ENCODE data around the gene IL10RA.
A peak's percentile ranks its signal among the peaks of the same experiment; 100 is the strongest.
"Not testable (repeated sequence)": the region's sequence is repeated elsewhere in the genome, so short reads cannot be mapped to it uniquely, and the experiment has no call there.

The IL10RA gene

DNA sequence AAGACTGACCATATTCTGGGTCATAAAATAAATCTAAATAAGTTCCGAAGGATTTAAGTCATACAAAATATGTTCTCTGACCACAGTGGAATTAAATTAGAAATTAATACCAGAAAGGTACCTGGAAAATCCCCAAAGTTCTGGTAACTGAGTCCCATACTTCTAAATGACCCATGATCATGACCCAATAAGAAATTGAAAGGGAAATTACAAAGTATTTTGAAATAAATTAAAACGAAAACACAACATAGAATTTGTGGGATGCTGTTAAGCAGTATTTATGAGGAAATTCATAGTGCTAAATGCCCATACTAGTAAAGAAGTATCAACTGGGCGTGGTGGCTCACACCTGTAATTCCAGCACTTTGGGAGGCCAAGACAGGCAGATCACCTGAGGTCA is 23.4 kb upstream of the IL10RA start:
- no peak for DNase-seq

DNA sequence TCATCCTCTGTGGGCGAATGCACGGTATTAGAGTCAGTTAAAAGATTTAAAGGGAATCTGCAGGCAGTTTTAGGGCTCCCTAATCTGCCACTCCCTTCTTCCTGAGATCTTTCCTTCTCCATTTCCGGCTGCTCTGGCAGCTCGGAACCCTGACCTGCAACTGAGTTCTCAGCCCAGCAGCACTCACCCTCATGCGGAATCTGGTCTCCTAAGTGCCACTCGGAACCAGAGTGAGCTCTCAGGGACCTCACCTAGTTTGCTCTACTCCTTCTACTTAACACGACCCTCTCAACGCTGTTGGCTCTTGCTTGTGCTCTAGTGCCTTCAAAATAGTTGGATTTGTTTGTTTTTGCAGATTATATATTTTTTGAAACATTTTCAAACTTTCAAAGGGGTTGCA is 19.3 kb upstream of the IL10RA start:
- DNase-seq = no peak

DNA sequence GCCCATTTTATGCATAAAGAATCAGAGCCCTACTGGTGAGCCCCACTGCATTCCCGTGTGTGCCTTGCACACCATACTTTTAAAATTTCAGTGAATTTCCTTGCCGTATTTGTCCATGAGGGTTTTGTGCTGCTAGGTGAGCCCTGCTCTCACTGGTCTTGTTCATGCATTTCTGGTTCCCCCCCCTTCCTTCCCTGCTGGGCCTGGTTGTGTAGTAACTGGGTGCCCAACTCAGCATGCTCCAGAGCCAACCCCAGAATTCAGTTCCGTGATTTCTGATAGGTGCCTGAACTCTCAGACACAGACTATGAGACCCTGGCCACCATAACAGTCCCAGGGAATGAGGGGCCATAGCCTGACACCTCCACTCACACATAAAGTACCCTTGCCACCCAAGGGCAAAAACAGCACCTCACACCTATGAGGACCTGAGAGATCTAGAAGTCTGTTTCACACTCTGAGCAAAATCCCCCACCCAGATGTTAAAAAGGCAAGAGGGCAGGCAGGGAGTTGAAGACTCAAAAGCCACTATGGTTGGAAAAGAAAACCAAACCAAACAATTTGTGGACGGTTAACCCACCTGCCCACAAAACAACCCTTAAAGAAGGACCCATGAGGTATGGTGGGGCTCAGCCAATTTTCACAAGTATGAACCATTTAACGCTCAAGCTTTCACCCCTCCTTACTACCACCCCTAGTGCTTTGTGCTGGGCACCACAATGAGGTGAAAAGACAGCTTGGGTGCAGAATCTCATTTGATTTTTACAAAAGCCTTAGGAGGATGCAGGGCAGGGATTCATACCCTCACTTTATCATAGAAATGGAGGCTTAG is 16.8 kb upstream of the IL10RA start:
- DNase-seq = no peak

DNA sequence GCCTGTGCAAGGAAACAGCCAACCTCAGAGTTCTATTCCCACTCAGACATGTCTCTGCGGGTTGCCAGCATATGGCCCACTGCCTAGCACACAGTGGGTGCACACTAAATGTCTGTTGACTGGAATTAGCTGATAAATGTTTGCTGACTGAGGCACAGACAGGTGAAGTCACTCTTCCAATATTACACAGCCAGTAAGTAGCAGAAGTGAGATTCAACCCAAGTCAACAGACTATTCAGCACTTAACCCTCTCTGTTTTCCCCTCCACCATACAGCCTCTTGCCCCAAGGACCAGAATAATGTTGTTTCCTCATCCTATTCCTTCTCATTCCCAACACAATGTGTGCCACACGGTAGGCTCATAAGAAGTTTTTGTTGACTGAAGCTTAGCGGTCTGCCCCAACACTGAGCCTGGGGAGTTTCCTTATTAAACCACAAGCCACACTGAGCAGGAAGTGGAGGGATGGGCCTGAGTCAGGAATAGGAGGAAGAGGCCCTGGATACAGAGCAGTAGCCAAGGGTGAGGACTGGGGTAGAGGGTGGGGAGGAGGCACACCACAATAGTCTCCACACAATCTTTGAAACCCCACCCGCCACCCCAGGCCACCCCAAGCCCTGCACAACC is 15.7 kb upstream of the IL10RA start:
- DNase-seq = peak in 1 of 5 donors; percentile 52

DNA sequence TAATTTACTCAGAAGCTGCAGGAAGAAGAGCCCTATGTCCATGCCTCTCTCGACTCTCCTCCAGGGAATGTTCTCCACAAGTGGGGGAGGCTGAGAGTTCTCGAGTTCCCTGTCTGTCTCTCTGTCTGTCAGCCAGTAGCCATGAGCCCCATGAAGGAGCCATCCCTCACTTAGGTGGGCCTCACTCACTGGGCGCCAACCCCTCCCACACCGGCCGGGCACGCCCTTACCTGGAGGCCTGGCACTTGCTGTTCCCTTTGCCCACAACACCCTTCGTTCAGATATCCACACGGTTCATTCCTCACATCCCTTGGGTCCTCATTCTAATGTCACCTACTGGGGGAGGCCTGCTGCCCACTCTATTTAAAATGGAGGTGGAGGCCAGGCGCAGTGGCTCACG is 14.2 kb upstream of the IL10RA start:
- DNase-seq = no peak

DNA sequence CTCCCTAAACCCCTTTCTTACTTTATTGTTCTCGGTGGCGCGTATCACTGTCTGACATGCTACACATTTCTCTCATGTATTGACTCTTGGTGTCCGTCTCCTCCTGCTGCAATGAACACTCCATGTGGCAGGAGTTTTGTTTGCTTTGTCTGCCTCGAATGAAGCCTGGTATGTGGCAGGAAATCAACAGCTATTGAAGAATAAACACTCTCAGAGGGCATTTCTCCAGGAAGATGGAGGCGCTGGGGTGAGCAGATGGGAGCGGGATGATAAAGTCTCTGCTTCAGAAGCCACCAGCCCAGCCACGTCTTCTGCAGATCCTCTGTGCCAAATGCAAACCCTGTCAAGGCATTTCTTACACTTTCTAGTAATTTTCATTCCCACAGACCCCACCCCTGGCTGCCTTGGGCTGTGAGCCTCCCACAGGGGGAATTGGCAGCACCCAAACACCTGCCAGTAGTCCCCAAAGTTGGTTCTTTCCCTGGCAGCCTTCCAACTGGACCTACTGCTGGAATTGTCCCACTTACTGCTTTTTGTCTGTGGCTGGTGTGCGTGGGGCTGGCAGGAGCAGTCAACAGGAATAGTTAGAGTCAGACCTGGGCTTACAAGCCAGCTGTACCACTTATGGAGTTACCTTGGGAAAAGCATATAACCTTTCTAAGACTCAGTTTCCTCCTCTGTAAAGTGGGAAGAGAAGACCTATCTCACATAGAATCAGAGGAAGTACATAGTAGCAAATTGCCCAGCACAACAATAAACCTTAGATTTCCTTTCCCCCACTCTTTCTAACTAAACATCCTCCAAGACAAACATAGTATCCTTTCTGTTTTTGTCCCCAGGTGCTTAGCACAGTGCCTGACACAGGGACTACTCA is 13.3 kb upstream of the IL10RA start:
- no peak for DNase-seq

DNA sequence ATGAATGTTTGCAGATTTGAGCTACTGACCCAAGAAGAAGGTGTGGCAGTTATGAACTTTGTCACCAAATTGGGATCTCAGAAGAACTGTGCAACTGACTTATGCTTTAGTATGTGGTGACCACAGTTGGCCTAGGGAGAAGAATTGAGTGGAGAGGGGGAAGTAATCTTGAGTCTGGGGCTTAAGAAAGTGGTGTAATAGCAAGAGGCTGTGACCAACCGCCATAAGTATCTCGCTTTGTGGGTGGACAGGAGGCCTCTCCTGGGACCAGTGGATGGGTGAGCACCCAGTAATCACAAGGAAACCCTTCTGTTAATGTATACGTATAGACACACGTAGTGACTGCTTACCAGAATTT is 12.7 kb upstream of the IL10RA start:
- DNase-seq = no peak

DNA sequence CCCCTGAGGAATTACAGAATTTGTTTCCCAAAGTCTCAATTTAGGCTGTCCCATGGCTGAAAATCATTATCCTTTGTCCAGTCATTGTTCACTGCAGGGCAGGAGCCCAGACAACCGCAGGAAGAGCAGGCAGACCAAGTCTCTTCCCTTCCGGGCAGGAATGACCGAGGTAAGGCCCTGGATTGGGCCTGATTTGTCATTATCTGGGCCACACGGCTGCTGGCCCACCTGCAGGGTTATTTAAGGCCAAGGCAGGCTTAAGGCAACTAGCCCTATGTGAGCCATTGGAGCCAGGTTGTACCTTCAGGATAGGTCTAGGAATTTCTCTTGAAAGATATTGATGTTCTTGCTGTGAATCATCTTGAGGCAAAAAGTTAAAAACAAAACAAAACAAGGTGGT is 9.7 kb upstream of the IL10RA start:
- no peak for DNase-seq

DNA sequence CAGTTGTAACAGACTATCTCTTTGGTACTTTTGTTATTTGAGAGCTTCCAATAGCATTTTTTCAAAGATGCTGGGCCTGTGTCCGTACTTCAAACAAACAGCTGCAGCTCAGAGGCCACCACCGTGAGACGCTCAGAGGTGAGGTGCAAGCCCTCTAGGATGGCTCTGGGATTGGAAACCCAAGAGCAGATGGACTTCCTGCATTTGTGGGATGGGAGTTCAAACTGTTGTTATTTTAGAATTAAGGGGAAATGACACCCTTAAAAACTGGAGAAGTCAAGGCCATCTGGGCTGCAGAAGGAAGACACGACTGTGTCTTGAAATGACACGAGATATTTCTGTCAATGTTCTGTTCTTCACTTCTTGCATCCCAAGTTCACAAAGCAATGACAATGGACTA is 9.2 kb upstream of the IL10RA start:
- DNase-seq = no peak

DNA sequence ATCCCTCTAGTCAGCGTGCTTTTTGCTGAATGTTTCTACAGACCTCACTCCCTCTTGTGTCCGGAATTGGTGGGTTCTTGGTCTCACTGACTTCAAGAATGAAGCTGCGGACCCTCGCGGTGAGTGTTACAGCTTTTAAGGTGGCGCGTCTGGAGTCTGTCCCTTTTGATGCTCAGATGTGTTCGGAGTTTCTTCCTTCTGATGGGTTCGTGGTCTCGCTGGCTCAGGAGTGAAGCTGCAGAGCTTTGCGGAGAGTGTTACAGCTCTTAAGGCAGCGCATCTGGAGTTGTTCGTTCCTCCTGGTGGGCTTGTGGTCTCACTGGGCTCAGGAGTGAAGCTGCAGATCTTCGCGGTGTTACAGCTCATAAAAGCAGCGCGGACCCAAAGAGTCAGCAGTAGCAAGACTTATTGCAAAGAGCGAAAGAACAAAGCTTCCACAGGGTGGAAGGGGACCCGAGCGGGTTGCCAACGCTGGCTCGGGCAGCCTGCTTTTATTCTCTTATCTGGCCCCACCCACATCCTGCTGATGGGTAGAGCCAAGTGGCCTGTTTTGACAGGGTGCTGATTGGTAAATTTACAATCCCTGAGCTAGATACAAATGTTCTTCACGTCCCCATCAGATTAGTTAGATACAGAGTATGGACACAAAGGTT is 8.5 kb upstream of the IL10RA start:
- not testable (repeated sequence) for DNase-seq

DNA sequence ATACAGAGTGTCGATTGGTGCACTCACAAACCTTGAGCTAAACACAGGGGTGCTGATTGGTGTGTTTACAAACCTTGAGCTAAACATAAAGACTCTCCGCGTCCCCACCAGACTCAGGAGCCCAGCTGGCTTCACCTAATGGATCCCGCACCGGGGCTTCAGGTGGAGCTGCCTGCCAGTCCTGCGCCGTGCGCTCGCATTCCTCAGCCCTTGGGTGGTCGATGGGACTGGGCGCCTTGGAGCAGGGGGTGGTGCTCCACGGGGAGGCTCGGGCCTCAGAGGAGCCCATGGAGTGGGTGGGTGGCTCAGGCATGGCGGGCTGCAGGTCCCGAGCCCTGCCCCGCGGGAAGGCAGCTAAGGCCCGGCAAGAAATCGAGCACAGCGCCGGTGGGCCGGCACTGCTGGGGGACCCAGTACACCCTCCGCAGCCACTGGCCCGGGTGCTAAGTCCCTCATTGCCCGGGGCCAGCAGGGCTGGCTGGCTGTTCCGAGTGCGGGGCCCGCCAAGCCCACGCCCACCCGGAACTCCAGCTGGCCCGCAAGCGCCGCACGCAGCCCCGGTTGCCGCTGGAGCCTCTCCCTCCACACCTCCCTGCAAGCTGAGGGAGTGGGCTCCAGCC is 7.8 kb upstream of the IL10RA start:
- not testable (repeated sequence) for DNase-seq

DNA sequence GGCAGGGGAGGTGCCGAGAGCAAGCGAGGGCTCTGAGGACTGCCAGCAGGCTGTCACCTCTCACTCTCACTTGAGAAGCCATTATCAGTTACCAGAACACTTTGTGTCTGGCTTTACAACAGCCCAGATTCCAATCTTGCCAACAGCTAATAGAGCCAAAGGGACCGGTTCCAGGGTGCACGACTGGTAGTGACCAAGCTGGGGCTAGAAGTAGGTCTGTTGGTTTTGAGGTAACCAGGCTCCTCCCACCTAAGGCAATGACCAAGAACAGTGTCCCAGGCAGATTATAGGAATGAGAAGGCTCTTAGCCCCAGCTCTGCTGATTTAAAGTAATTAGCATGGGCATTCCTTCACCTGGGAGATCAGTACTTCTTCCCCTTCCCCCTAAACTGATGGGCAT is 7.2 kb upstream of the IL10RA start:
- no peak for DNase-seq

DNA sequence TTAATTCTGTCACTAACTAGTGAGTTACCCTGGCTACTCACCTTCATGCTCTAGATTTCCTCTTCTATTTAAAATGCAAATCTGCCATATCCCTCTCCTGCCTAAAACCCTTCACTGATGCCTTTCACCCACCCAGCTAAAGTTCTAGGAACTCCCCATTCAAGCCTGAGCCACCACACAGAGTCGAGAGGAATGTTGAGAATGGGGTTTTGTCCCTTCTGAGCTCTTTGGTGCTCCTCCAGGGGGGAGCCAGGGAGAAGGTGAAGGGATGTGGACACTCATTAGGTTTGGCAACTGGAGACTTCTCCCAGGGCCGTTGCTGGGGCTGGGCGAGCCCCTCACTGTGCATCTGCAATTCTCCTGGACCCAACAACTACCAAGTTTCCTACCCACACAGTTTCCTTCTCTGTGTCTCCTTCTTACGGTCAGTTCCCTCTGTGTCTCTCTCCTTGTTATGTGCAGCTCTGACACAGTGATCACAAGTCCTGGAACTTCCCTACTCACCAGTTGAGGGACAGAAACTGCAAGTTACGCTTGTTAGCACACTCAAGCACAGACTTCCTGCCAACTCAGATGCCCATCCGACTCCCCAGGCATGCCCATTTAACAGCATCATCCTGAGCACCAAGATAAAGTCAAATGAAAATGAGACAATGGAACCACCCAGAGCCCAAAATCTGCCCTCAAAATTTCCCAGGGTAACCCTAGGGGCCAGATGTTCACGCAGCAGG is 6.5 kb upstream of the IL10RA start:
- DNase-seq = peak in 1 of 5 donors; percentile 61

DNA sequence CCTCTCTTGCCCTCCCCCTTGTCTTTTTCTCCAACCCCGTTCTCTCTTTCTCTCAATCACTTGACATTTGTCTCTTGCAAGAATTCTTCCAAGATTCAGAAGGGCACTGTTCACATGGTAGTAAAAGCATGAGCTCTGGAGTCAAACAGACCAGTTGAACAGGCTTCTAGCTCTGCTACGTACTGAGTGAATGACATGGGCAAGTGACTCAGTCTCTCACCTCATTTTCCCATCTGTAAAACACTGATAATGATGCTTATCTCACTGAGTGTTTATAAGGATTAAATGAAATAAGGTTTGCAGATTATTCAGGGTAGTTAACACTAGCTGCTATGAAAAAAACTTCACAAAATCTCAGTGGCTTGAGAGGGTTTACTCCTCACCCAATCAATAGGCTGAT is 5.9 kb upstream of the IL10RA start:
- no peak for DNase-seq

DNA sequence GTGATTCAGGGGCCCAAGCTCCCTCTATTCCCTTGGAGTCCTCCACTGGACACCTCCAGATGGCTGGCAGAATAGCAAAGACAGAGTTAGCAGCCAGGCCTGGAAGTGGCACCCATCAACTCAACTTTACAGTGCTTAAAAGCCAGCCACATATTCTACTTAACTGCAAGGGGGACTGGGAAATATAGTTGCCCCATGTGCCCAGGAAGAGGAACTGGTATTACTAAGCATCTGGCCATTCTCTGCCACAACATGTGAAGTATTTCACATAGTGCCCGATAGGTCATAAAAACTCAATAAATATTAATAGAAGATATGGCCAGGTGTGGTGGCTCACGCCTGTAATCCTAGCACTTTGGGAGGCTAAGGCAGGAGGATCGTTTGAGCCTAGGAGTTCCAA is 5.5 kb upstream of the IL10RA start:
- DNase-seq = no peak

DNA sequence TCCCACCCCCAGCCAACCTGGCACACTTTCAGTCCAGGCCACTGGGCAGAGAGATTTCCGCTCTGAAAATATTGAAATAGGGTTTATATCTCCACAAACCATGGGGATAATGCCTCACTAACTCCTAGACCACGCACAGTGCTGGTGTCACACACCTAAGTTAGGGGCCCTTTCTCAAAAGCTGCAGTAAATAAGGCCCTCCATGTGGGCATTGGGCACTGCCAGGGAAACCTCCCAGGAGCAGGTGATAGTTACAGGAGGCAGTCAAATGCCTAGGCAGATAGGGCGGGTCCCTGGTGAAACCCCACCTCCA is 3.1 kb upstream of the IL10RA start:
- no peak for DNase-seq

DNA sequence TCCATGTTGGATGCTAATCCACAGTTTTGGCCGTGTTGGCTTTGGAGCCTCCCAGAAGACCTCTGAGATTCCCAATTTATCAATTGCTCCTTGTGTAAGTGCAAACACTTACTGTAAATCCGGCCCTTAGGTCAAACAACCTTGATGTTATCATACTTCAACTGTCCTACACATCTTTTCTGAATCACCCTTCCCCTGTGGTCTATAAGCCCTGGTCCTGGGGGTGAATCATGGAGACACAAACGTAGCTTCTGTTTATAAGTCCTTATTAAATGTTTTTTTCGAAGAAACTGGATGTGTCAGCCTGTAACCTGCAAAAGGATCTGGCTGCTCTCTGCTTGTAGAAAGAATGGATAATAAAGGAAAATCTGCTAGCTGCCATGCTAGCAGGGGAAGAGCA is 1.7 kb upstream of the IL10RA start:
- no peak for DNase-seq

DNA sequence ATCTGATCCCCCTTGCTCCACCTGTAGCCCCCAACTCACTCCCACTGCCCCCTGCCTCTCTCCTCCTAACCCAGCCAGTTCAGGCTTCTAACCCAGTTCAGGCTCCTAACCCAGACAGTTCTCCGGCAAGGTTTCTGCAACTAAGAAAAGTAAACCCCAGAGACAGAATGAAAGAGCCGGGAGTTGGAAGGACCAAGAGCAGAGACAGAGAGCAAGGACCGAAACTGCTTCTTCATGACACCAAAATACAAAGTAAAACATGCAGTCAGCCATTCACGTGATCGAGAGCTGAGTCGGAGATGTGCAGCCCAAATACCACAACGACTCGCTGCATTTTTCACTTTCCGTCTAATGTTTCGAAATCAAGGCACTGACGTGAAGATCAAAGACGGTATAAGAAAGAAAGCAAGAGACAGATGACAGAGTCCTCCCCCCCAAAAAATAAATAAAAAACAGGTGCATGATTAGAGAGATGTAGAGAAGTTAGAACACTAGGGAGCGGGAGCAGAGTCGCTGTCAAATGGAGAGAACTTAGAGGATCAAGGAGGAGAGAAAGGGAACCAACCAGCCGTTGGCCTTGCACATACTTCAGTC is 884 bp downstream of the IL10RA start:
- DNase-seq = peak in 4 of 5 donors; percentile 46 to 93 (median 54)

DNA sequence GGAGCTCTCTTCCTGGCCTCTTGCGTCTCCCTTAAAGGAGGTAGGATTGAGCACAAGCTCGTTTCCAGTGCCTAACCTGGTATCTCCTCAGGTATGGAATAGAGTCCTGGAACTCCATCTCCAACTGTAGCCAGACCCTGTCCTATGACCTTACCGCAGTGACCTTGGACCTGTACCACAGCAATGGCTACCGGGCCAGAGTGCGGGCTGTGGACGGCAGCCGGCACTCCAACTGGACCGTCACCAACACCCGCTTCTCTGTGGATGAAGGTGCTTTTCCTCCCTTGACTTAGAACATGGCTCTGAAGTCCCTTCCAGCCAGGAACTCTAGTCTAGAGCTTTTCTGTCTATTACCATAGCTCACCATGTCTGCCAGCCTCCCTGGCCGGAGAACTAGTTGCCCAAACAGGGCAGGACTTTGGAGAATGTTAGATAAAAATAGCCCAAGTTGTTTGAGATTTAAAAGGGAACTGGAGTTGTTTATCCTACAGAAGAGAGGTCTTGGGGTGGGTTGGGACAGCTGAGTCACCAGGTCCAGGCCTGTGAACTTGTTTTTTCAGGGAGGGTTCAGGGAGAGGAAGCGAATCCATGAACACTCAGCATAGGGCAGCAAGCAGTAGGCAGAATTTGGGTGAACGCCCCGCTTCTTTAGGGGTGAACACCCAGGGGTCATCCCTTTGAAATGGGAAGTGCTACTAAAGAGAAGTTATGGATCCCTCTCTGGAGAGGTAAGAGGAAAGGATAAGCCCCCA is 3.3 kb downstream of the IL10RA start:
- no peak for DNase-seq

DNA sequence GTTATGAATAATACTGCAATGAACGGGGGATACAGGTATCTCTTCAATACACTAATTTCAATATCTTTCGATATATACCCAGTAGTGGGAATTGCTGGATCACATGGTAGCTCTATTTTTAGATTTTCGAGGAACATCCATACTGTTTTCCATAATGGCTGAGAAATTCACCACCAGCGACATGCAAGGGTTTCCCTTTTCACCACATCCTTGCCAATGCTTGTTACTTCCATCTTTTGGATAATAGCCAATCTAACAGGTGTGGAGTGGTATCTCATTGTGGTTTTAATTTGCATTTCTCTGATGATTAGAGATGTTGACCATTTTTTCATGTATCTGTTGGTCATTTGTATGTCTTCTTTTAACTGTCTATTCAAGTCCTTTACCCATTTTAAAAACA is 5.9 kb downstream of the IL10RA start:
- no peak for DNase-seq

DNA sequence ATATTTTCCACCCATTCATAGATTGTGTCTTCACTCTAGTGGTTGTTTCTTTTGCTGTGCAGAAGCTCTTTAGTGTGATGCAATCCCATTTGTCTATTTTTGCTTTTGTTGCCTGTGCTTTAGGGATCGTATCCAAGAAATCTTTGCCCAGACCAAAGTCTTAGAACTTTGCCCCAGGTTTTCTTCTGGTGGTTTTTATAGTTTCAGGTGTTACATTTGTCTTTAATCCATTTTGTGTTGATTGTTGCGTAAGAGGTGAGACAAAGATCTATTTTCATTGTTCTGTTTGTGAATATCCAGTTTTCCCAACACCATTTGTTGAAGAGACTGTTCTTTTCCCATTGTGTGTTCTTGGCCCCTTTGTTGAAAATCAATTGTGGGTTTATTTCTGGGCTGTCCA is 6.4 kb downstream of the IL10RA start:
- no peak for DNase-seq

All from T-helper 1 cell (primary cell).